Hepatocyte (in vitro differentiated cells): ENCODE results near the gene HAND2. TPM values are rescaled to one million over a fixed set of nuclear protein-coding genes. Genes with fewer than 3 reads are reported as not detected.

Experiments
- DNase-seq: peaks from one replicate; pipeline ENCODE4 v3.0.0-alpha.2; 2016; ENCODE audit warnings: low spot score
- H2AFZ ChIP-seq: fragments of 200-600 bp; sonication (generic); 2 replicates; pipeline ENCODE4 v1.6.0; 2016; ENCODE audit warnings: antibody characterized with exemption, mild to moderate bottlenecking
- H3K27ac ChIP-seq: fragments of 200-600 bp; sonication (generic); 2 replicates; pipeline ENCODE4 v1.5.1; 2016; ENCODE audit warnings: mild to moderate bottlenecking
- H3K27me3 ChIP-seq: fragments of 200-600 bp; sonication (generic); 2 replicates; pipeline ENCODE4 v1.6.1; 2016
- H3K36me3 ChIP-seq: fragments of 200-600 bp; sonication (generic); replicated peaks from 2 replicates; pipeline ENCODE4 v1.5.1; 2016; ENCODE audit warnings: low read depth; ENCODE audit not compliant: insufficient read depth
- H3K4me1 ChIP-seq: fragments of 200-600 bp; sonication (generic); 2 replicates; pipeline ENCODE4 v1.5.1; 2016; ENCODE audit warnings: mild to moderate bottlenecking, moderate library complexity; ENCODE audit not compliant: insufficient read depth
- H3K4me2 ChIP-seq: fragments of 200-600 bp; sonication (generic); 2 replicates; pipeline ENCODE4 v1.6.0; 2016
- H3K4me3 ChIP-seq: fragments of 200-600 bp; sonication (generic); 2 replicates; pipeline ENCODE4 v1.5.1; 2016; ENCODE audit warnings: mild to moderate bottlenecking
- H3K79me2 ChIP-seq: fragments of 200-600 bp; sonication (generic); 2 replicates; pipeline ENCODE4 v1.6.0; 2017; ENCODE audit warnings: mild to moderate bottlenecking
- H3K9me2 ChIP-seq: fragments of 200-600 bp; sonication (generic); replicated peaks from 2 replicates; pipeline ENCODE4 v1.6.0; 2017; ENCODE audit warnings: mild to moderate bottlenecking; ENCODE audit not compliant: insufficient read depth
- H3K9me3 ChIP-seq: fragments of 200-600 bp; sonication (generic); 2 replicates; pipeline ENCODE4 v1.5.1; 2016; ENCODE audit warnings: low read depth, mild to moderate bottlenecking
- H4K20me1 ChIP-seq: fragments of 200-600 bp; sonication (generic); 2 replicates; pipeline ENCODE4 v1.6.0; 2016; ENCODE audit warnings: mild to moderate bottlenecking; ENCODE audit not compliant: insufficient read depth, poor library complexity, severe bottlenecking
- EZH2 ChIP-seq: fragments of 200-600 bp; sonication (generic); IDR thresholded peaks from 2 replicates; pipeline ENCODE4 v1.6.1; 2016; ENCODE audit warnings: antibody characterized with exemption, mild to moderate bottlenecking, borderline replicate concordance
- EZH2phosphoT487 ChIP-seq: fragments of 200-600 bp; sonication (generic); IDR thresholded peaks from one replicate; pipeline ENCODE4 v1.6.1; 2018; ENCODE audit warnings: antibody characterized with exemption, mild to moderate bottlenecking, low read depth, moderate library complexity; ENCODE audit not compliant: unreplicated experiment, severe bottlenecking
- WGBS: methylation state at CpG from one replicate; pipeline ENCODE4 v1.1.6; 2016; ENCODE audit warnings: low lambda C conversion rate; ENCODE audit errors: missing lambda C conversion rate; 5-methylcytosine and 5-hydroxymethylcytosine counted together
- polyA plus RNA-seq: library from polyadenylated mRNA; unstranded; fragments of >200 nt; fragmentation: Nextera tagmentation; extraction: Ambion mirVana; gene quantifications from 2 replicates; pipeline ENCODE4 v1.2.1, GENCODE V29; 2016
- total RNA-seq: library from RNA; depleted of rRNA; stranded (reverse); fragments of >200 nt; gene quantifications from 2 replicates; pipeline ENCODE4 v1.2.3, GENCODE V29; 2014
- TF ChIP-seq, protein P1 (sequence below): fragments of 200-600 bp; sonication (generic); IDR thresholded peaks from 2 replicates; pipeline ENCODE4 v1.5.1; 2016; ENCODE audit warnings: antibody characterized with exemption, mild to moderate bottlenecking; ENCODE audit not compliant: poor library complexity

HAND2 gene
- total and polyA plus RNA-seq, 2 experiments from 2014 or later: 69.7 to 141 TPM

DNA sequence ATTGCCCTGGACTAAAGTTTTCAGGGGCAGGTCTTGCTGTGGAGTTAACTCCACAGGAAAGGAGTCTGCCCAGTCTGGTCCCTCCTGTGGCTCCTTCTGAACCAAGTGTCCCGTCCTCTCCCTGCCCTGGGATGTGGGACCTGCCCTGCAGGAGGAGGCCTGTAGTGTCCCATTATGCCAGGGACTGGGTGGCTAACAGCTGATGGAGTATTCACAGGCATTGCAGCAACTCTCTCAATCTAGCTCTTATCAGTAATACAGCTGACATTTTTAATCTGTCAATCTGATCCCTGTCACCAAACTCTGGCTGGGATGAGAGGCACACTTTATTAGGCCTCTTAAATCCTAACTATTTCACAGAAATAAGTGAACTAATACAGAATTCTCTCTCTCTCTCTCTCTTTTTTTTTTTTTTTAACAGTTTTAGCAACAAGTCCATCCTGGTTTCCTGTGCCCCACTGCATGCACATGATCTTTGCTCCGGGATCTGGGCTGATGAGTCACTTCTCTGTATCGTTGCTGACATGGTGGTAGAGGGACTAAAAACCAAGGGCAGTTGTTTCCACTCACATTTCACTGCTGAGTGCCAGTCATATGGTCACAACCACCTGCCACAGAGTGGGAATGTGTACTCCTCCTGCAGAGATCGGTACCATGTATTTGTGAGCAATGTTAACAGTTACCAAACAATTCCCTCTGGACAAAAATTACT is 39.1 kb downstream of the HAND2 start:
- DNase-seq: peak; percentile 59
- no peaks in the 10 kb centered on the region for H3K36me3 ChIP-seq
- no peaks in the 10 kb centered on the region for H3K9me3 ChIP-seq
- H3K79me2 ChIP-seq: no peaks in the 10 kb centered on the region
- no peaks in the 10 kb centered on the region for H3K9me2 ChIP-seq
- WGBS: 50% methylated on average over 4 of the region's 4 CpGs
- H2AFZ ChIP-seq: no peak overlapping the region
- no peak for TF ChIP-seq EZH2
- TF ChIP-seq, protein P1, sequence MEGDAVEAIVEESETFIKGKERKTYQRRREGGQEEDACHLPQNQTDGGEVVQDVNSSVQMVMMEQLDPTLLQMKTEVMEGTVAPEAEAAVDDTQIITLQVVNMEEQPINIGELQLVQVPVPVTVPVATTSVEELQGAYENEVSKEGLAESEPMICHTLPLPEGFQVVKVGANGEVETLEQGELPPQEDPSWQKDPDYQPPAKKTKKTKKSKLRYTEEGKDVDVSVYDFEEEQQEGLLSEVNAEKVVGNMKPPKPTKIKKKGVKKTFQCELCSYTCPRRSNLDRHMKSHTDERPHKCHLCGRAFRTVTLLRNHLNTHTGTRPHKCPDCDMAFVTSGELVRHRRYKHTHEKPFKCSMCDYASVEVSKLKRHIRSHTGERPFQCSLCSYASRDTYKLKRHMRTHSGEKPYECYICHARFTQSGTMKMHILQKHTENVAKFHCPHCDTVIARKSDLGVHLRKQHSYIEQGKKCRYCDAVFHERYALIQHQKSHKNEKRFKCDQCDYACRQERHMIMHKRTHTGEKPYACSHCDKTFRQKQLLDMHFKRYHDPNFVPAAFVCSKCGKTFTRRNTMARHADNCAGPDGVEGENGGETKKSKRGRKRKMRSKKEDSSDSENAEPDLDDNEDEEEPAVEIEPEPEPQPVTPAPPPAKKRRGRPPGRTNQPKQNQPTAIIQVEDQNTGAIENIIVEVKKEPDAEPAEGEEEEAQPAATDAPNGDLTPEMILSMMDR: no peak
- TF ChIP-seq EZH2phosphoT487: no peak
- H3K4me3 ChIP-seq: no peak overlapping the region
- H3K27me3 ChIP-seq: peaks cover 3% of the 10 kb centered on the region
- no peaks in the 10 kb centered on the region for H3K4me1 ChIP-seq
- peak overlapping the region; percentile 8 for H3K4me2 ChIP-seq
- peak overlapping the region; percentile 5 for H3K27ac ChIP-seq
- H4K20me1 ChIP-seq: no peaks in the 10 kb centered on the region

DNA sequence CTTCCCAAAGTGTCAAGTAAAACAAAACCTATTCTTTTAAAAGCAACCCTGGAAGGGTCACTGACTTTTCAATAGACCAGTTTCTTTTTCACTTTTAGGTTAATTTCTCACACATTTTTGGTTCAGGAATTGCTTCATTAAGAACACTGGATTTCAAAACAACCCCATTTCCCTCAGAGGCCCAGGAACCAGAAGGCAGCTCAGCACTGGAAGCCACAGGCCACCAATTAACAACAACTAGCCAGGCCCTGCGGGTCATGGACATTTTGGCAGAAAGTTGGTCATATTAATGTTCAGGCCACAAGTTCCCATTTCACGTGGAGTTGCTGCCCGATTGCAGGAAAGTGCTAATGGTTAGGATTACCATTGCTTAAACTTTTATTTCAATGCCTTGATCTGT is 39.8 kb downstream of the HAND2 start:
- H3K9me3 ChIP-seq: no peaks in the 10 kb centered on the region
- WGBS: 70% methylated on average over 3 of the region's 3 CpGs
- H3K79me2 ChIP-seq: no peaks in the 10 kb centered on the region
- H2AFZ ChIP-seq: no peak overlapping the region
- H3K9me2 ChIP-seq: no peaks in the 10 kb centered on the region
- H3K27ac ChIP-seq: no peak overlapping the region
- no peaks in the 10 kb centered on the region for H3K27me3 ChIP-seq
- H4K20me1 ChIP-seq: no peaks in the 10 kb centered on the region
- no peaks in the 10 kb centered on the region for H3K36me3 ChIP-seq
- no peak overlapping the region for H3K4me3 ChIP-seq
- H3K4me2 ChIP-seq: no peak overlapping the region
- no peak for TF ChIP-seq EZH2
- no peak for TF ChIP-seq EZH2phosphoT487
- TF ChIP-seq, protein P1: no peak
- DNase-seq: no peak
- H3K4me1 ChIP-seq: no peaks in the 10 kb centered on the region

DNA sequence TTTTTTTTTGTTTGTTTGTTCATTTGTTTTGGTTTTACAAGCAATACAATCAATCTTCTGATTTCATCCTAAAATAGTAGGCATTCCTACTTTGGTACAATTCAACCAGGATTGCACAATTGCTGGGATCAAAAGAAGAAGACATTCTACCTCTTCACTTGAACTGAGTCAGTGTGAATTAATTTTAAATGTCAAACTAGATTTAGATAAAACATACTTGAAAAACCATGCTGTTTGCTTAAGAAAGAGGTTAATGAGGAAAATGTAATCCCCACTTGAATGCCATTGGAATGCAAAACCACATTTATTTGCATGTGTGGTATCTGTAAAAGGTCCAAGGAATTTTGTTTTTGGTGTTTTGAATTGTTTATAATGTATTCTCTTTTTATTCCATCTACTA is 40.5 kb downstream of the HAND2 start:
- Histone ChIP-seq H3K4me1 (no peaks in the 10 kb centered on the region), H4K20me1 (no peaks in the 10 kb centered on the region), H3K79me2 (no peaks in the 10 kb centered on the region), H3K36me3 (no peaks in the 10 kb centered on the region), H3K27me3 (no peaks in the 10 kb centered on the region), H3K4me3 (no peak overlapping the region), H3K4me2 (no peak overlapping the region), H3K9me2 (no peaks in the 10 kb centered on the region), H2AFZ (no peak overlapping the region), H3K9me3 (no peaks in the 10 kb centered on the region), H3K27ac (no peak overlapping the region)
- DNase-seq: no peak
- TF ChIP-seq EZH2 (no peak), EZH2phosphoT487 (no peak)
- TF ChIP-seq, protein P1: no peak
